ENCODE data around the gene MTMR12. TPM values are rescaled to one million over a fixed set of nuclear protein-coding genes. Genes with fewer than 3 reads are reported as not detected.
A peak's percentile ranks its signal among the peaks of the same experiment; 100 is the strongest.

Gene MTMR12
- total and polyA plus RNA-seq, 4 experiments from 2014 or later: 11.6 to 26.4 (median 22.2) TPM

DNA sequence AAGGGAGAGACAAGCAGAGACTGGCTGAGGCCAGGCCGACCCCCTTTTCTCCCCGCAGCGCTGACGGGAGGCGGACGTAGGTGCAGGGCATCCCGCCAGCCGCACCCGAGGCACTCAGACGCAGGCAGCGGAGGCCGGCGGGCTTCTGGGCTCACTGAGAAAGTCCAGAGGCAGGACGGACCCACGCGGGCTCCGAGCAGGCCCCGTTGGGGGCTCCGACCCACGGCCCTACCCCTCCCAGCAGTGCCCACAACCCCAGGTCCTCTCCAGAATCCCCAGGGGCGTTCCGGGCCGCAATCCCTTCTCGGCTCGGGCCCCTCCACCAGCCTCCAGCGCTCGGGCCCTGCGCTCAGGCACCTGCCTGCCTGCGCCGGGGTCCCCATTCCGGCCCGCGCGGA is 543 bp downstream of the MTMR12 start:
- peak overlapping the region; percentile 5 to 45 for H3K4me3 ChIP-seq (ENCODE audit: low read length in 2 of 2)
- no peaks in the 10 kb centered on the region for H3K27me3 ChIP-seq (ENCODE audit: insufficient read depth, low read length)
- H3K4me3 Mint-ChIP-seq: peak overlapping the region; percentile 83 to 98 (median 90)
- H3K27me3 Mint-ChIP-seq: no peaks in the 10 kb centered on the region
- H3K4me1 Mint-ChIP-seq: peaks cover 24 to 56% (median 38%) of the 10 kb centered on the region in 4 donors
- ChIA-PET POLR2A (ENCODE audit: partially characterized antibody) (interaction anchor here (1.0 to 2.0 kb wide), 5 partner anchors 27 to 274 kb away, joined by 3 to 19 read pairs (median 4); partner anchors contain the start of gene GOLPH3), CTCF (ENCODE audit: partially characterized antibody) (no interaction called here)
- H3K9me3 Mint-ChIP-seq: no peaks in the 10 kb centered on the region
- peaks cover 0 to 6% of the 10 kb centered on the region in 2 donors for H3K36me3 Mint-ChIP-seq
- peak in 1 of 5 donors; percentile 48 for DNase-seq
- peaks cover 28% of the 10 kb centered on the region for H3K4me1 ChIP-seq (ENCODE audit: insufficient read depth, low read length)
- H3K27ac Mint-ChIP-seq: peak overlapping the region; percentile 75 to 98 (median 85)
- peak overlapping the region; percentile 67 for H3K27ac ChIP-seq (ENCODE audit: low read depth, low read length)
- no peaks in the 10 kb centered on the region for H3K36me3 ChIP-seq (ENCODE audit: insufficient read depth, low read length)
- intact Hi-C loops (cut with micrococcal nuclease): loop anchor here (1.0 to 10.0 kb wide), 5 partner anchors 35 to 1133 kb away; partner anchors contain the start of genes C5orf22, DROSHA and TARS1
- no peaks in the 10 kb centered on the region for H3K9me3 ChIP-seq (ENCODE audit: control insufficient read depth in 1 of 2, low read length in 2 of 2)

DNA sequence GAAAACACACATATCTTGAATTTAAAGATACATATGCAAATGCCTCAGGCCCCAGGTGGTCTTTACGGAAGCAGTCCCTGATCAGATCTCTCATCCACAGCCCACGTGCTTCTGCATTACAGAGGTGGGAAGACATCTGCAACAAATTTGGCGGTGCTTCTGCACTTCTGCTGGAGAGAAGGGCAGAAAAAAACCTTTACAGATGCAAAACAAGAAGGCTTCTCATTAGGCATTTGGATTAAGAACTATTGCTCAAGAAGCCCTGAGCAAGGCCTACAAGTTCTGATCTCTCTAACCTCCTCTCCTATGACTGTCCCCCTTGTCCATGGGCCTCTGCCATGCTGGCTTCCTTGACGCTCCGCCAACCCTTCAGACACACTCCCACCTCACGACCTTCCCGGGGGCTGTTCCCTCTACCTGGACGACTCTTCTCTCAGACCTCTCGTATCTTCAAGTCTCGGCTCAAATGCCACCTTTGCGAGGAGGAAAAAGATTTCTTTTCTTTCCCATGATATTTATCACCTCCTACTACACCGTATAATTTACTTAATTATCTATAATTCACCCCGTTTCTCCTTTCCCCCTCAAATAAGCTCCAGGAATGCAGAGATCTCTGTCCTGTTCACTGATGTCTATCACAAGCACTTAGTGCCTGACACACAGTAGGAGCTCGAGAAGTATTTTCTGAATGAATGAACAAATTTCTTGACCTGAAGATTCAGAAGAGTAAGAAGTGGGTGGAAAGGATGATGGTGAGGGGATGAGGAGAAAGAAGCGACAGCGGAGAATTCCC is 1.1 kb downstream of the MTMR12 start:
- Mint-ChIP-seq H3K9me3 (no peaks in the 10 kb centered on the region), H3K4me1 (peaks cover 26 to 62% (median 41%) of the 10 kb centered on the region in 4 donors), H3K27ac (peak overlapping the region; percentile 75 to 98 (median 85)), H3K4me3 (peak overlapping the region; percentile 83 to 98 (median 90)), H3K36me3 (peaks cover 0 to 6% of the 10 kb centered on the region in 2 donors), H3K27me3 (no peaks in the 10 kb centered on the region)
- no peaks in the 10 kb centered on the region for H3K27me3 ChIP-seq (ENCODE audit: insufficient read depth, low read length)
- intact Hi-C loops (cut with micrococcal nuclease): loop anchor here (1.0 to 10.0 kb wide), 5 partner anchors 34 to 1133 kb away; partner anchors contain the start of genes C5orf22, DROSHA and TARS1
- H3K4me3 ChIP-seq (ENCODE audit: low read length in 2 of 2): peak overlapping the region; percentile 5 to 45
- ChIA-PET CTCF (ENCODE audit: partially characterized antibody) (interaction anchor here (0.7 kb wide), 1 partner anchor 67 kb away, joined by 3 read pairs; no protein-coding TSS in a partner anchor), POLR2A (ENCODE audit: partially characterized antibody) (interaction anchor here (1.0 kb wide), 2 partner anchors 28 to 50 kb away, joined by 3 to 4 read pairs; no protein-coding TSS in a partner anchor)
- no peaks in the 10 kb centered on the region for H3K9me3 ChIP-seq (ENCODE audit: control insufficient read depth in 1 of 2, low read length in 2 of 2)
- peak overlapping the region; percentile 67 for H3K27ac ChIP-seq (ENCODE audit: low read depth, low read length)
- H3K4me1 ChIP-seq (ENCODE audit: insufficient read depth, low read length): peaks cover 30% of the 10 kb centered on the region
- H3K36me3 ChIP-seq (ENCODE audit: insufficient read depth, low read length): no peaks in the 10 kb centered on the region
- peak in 1 of 5 donors; percentile 8 for DNase-seq

DNA sequence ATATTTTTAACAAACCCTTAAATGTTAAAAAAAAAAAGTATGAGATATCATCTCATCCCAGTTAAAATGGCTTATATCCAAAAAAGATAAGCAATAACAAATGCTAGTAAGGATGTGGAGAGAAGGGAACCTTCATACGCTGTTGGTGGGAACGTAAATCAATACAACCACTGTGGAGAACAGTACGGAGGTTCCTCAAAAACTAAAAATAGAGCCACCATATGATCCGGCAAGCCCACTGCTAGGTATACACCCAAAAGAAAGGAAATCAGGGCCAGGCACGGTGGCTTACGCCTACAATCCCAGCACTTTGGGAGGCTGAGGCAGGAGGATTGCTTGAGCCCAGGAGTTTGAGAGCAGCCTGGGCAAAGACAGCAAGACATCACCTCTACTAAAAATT is 3.0 kb downstream of the MTMR12 start:
- H3K27ac Mint-ChIP-seq: no peak overlapping the region
- peaks cover 0 to 8% of the 10 kb centered on the region in 2 donors for H3K36me3 Mint-ChIP-seq
- H3K4me1 ChIP-seq (ENCODE audit: insufficient read depth, low read length): peaks cover 39% of the 10 kb centered on the region
- no peak for DNase-seq
- H3K9me3 Mint-ChIP-seq: no peaks in the 10 kb centered on the region
- intact Hi-C loops (cut with micrococcal nuclease): loop anchor here (5.0 to 10.0 kb wide), 4 partner anchors 32 to 1135 kb away; partner anchors contain the start of gene TARS1
- peak overlapping the region in 1 of 8 donors; percentile 35 for H3K4me3 Mint-ChIP-seq
- CTCF ChIA-PET (ENCODE audit: partially characterized antibody): interaction anchor here (1.0 kb wide), 1 partner anchor 20 kb away, joined by 3 read pairs; no protein-coding TSS in a partner anchor
- no peaks in the 10 kb centered on the region for H3K27me3 Mint-ChIP-seq
- H3K9me3 ChIP-seq (ENCODE audit: control insufficient read depth in 1 of 2, low read length in 2 of 2): no peaks in the 10 kb centered on the region
- H3K4me3 ChIP-seq (ENCODE audit: low read length in 2 of 2): no peak overlapping the region
- H3K27ac ChIP-seq (ENCODE audit: low read depth, low read length): no peak overlapping the region
- POLR2A ChIA-PET (ENCODE audit: partially characterized antibody): no interaction called here
- H3K4me1 Mint-ChIP-seq: peaks cover 30 to 73% (median 52%) of the 10 kb centered on the region in 4 donors
- no peaks in the 10 kb centered on the region for H3K27me3 ChIP-seq (ENCODE audit: insufficient read depth, low read length)
- H3K36me3 ChIP-seq (ENCODE audit: insufficient read depth, low read length): no peaks in the 10 kb centered on the region

DNA sequence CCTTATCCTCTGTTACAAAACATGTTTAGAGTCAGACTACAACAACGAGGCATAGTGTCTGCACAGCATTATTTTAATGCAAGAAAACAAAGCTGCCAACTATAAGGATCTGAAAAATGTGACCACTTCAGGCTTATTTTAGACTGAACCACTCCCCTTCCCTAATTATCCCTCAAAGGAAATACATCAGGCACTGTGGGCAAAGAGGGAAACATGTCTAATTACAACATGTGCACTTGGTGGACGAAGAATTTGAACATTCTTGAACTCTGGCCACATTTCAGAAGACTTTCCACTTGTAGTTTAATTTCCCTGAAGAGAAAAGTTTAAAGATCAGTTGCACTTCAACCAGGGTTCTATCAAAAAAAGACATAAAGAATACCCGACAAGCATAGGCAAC is 3.8 kb downstream of the MTMR12 start:
- ChIA-PET POLR2A (ENCODE audit: partially characterized antibody) (no interaction called here), CTCF (ENCODE audit: partially characterized antibody) (interaction anchor here (0.8 kb wide), 1 partner anchor 21 kb away, joined by 3 read pairs; no protein-coding TSS in a partner anchor)
- Histone ChIP-seq H3K27ac (ENCODE audit: low read depth, low read length) (no peak overlapping the region), H3K36me3 (ENCODE audit: insufficient read depth, low read length) (no peaks in the 10 kb centered on the region), H3K4me3 (ENCODE audit: low read length in 2 of 2) (no peak overlapping the region), H3K27me3 (ENCODE audit: insufficient read depth, low read length) (no peaks in the 10 kb centered on the region), H3K9me3 (ENCODE audit: control insufficient read depth in 1 of 2, low read length in 2 of 2) (no peaks in the 10 kb centered on the region), H3K4me1 (ENCODE audit: insufficient read depth, low read length) (peaks cover 47% of the 10 kb centered on the region)
- Mint-ChIP-seq H3K4me1 (peaks cover 34 to 73% (median 56%) of the 10 kb centered on the region in 4 donors), H3K4me3 (peak overlapping the region in 3 of 8 donors; percentile 0 to 35 (median 22)), H3K9me3 (no peaks in the 10 kb centered on the region), H3K27me3 (no peaks in the 10 kb centered on the region), H3K36me3 (peaks cover 0 to 8% of the 10 kb centered on the region in 2 donors), H3K27ac (no peak overlapping the region)
- intact Hi-C loops (cut with micrococcal nuclease): no loop called here
- DNase-seq: no peak

DNA sequence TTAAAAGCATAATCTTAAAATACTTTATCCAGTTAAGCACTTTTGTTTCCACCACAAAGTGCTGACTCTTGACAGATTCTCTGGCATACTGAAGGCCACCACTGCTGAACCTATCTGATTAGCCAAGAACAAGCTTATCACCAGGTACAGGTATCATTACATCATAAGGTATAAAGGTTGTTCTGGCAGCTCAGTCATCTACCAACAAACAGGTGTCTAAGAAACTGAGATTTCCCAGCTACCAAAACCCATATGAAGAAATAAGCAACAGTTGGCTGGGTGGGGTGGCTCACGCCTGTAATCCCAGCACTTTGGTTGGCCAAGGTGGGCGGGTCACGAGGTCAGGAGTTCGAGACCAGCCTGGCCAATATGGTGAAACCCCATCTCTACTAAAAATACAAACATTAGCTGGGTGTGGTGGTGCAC is 5.0 kb downstream of the MTMR12 start:
- H3K4me1 ChIP-seq (ENCODE audit: insufficient read depth, low read length): peaks cover 47% of the 10 kb centered on the region
- Mint-ChIP-seq H3K4me3 (no peak overlapping the region), H3K36me3 (peaks cover 0 to 3% of the 10 kb centered on the region in 2 donors), H3K9me3 (no peaks in the 10 kb centered on the region), H3K27me3 (no peaks in the 10 kb centered on the region), H3K4me1 (peaks cover 38 to 84% (median 62%) of the 10 kb centered on the region in 4 donors), H3K27ac (no peak overlapping the region)
- no peaks in the 10 kb centered on the region for H3K36me3 ChIP-seq (ENCODE audit: insufficient read depth, low read length)
- DNase-seq: no peak
- ChIA-PET POLR2A (ENCODE audit: partially characterized antibody) (interaction anchor here (1.4 kb wide), 1 partner anchor 12 kb away, joined by 4 read pairs; no protein-coding TSS in a partner anchor), CTCF (ENCODE audit: partially characterized antibody) (interaction anchor here (0.7 to 1.6 kb wide), 4 partner anchors 22 to 282 kb away, joined by 3 to 9 read pairs (median 4); no protein-coding TSS in a partner anchor)
- H3K4me3 ChIP-seq (ENCODE audit: low read length in 2 of 2): no peak overlapping the region
- H3K27me3 ChIP-seq (ENCODE audit: insufficient read depth, low read length): no peaks in the 10 kb centered on the region
- intact Hi-C loops (cut with micrococcal nuclease): no loop called here
- H3K9me3 ChIP-seq (ENCODE audit: control insufficient read depth in 1 of 2, low read length in 2 of 2): no peaks in the 10 kb centered on the region
- H3K27ac ChIP-seq (ENCODE audit: low read depth, low read length): no peak overlapping the region

DNA sequence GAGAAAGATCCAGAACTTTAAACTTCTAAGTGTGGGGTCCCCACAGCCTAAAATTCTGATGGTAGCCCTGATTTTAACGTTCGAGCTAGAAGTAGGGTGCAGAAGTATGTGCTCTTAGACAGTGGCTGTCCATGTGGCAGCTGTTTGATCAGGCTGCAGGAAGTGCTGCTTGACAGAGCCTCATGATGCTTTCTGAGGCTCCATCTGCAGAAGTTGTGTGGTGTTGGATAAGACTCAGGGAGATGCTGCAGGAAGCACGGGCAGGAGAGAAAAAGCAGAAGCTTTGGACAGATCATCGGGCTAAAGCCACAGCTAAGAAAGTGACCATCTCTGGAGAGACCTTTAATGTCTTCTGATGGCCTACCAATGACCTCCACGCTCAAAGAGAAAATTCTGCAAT is 8.1 kb downstream of the MTMR12 start:
- no peak for DNase-seq
- no peaks in the 10 kb centered on the region for H3K27me3 Mint-ChIP-seq
- Histone ChIP-seq H3K4me1 (ENCODE audit: insufficient read depth, low read length) (peaks cover 26% of the 10 kb centered on the region), H3K9me3 (ENCODE audit: control insufficient read depth in 1 of 2, low read length in 2 of 2) (no peaks in the 10 kb centered on the region), H3K27ac (ENCODE audit: low read depth, low read length) (no peak overlapping the region), H3K27me3 (ENCODE audit: insufficient read depth, low read length) (no peaks in the 10 kb centered on the region), H3K4me3 (ENCODE audit: low read length in 2 of 2) (no peak overlapping the region), H3K36me3 (ENCODE audit: insufficient read depth, low read length) (no peaks in the 10 kb centered on the region)
- POLR2A ChIA-PET (ENCODE audit: partially characterized antibody): no interaction called here
- intact Hi-C loops (cut with micrococcal nuclease): no loop called here
- H3K4me1 Mint-ChIP-seq: peaks cover 39 to 85% (median 57%) of the 10 kb centered on the region in 4 donors
- peak overlapping the region in 2 of 8 donors; percentile 26 to 31 for H3K4me3 Mint-ChIP-seq
- H3K9me3 Mint-ChIP-seq: no peaks in the 10 kb centered on the region
- H3K36me3 Mint-ChIP-seq: peaks cover 6 to 8% of the 10 kb centered on the region in 2 donors
- peak overlapping the region in 2 of 7 donors; percentile 5 to 30 for H3K27ac Mint-ChIP-seq
- CTCF ChIA-PET (ENCODE audit: partially characterized antibody): interaction anchor here (1.4 to 1.7 kb wide), 2 partner anchors 25 to 73 kb away, joined by 3 to 5 read pairs; no protein-coding TSS in a partner anchor

DNA sequence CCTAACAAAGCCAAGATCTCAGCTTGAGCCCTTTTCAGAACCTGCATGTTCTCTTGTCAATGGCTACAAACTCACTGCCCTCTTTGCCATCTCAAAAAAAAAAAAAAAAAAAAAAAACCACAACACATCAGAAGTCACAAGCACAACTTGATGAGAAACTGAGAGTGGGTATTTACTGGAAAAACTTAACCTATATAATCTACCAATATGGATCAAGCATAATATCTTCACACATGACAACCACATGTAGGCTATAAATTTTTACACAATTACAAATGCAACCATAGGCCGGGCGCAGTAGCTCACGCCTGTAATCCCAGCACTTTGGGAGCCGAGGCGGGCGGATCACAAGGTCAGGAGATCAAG is 9.0 kb downstream of the MTMR12 start:
- Mint-ChIP-seq H3K27me3 (no peaks in the 10 kb centered on the region), H3K4me3 (no peak overlapping the region), H3K27ac (peak overlapping the region in 1 of 7 donors; percentile 36), H3K9me3 (no peaks in the 10 kb centered on the region), H3K36me3 (peaks cover 6 to 11% of the 10 kb centered on the region in 2 donors), H3K4me1 (peaks cover 36 to 82% (median 53%) of the 10 kb centered on the region in 4 donors)
- H3K4me1 ChIP-seq (ENCODE audit: insufficient read depth, low read length): peaks cover 25% of the 10 kb centered on the region
- no peak overlapping the region for H3K27ac ChIP-seq (ENCODE audit: low read depth, low read length)
- H3K9me3 ChIP-seq (ENCODE audit: control insufficient read depth in 1 of 2, low read length in 2 of 2): no peaks in the 10 kb centered on the region
- intact Hi-C loops (cut with micrococcal nuclease): no loop called here
- CTCF ChIA-PET (ENCODE audit: partially characterized antibody): interaction anchor here (1.7 kb wide), 1 partner anchor 72 kb away, joined by 5 read pairs; no protein-coding TSS in a partner anchor
- POLR2A ChIA-PET (ENCODE audit: partially characterized antibody): no interaction called here
- H3K27me3 ChIP-seq (ENCODE audit: insufficient read depth, low read length): no peaks in the 10 kb centered on the region
- no peaks in the 10 kb centered on the region for H3K36me3 ChIP-seq (ENCODE audit: insufficient read depth, low read length)
- H3K4me3 ChIP-seq (ENCODE audit: low read length in 2 of 2): no peak overlapping the region
- DNase-seq: no peak

All from CD4-positive, alpha-beta memory T cell (primary cell).